ENCODE results near the gene DMXL1. TPM values are rescaled to one million over a fixed set of nuclear protein-coding genes. Genes with fewer than 3 reads are reported as not detected.

Gene DMXL1
- total RNA-seq, 1 donor from 2014 or later, result 56.5 TPM

DNA sequence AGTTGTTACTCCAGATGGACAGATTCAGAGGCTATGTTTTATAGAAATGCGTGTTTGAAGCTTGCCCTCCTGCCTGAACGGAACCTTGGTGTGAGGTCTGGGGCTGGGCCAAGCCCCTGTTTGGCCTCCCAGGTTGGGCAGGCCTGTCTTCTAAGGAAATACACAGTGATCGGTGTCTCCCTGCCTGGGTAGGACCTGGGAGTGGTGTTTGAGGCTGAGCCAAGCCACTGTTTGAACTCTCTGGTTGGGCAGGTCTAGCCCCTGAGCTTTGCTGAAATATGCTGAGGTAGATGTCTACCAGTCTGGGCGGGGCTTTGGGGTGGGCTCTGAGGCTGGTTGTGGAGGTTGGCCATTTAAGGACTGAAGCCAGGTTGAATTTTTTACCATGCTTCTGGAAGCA, 90.5 kb downstream of the DMXL1 start:
- intact Hi-C loops (cut with DNase I), result no loop called here
- peaks cover 0 to 9% of the 10 kb centered on the region in 2 donors for H3K36me3 ChIP-seq
- no peak overlapping the region for H3K27ac ChIP-seq
- TF ChIP-seq POLR2A (IDR thresholded peaks at IDR 0.05), result no peak
- no peak for TF ChIP-seq POLR2AphosphoS5 (IDR thresholded peaks at IDR 0.05; ENCODE audit: insufficient read depth in 1 of 2, low read depth in 1 of 2)
- TF ChIP-seq, protein P1, sequence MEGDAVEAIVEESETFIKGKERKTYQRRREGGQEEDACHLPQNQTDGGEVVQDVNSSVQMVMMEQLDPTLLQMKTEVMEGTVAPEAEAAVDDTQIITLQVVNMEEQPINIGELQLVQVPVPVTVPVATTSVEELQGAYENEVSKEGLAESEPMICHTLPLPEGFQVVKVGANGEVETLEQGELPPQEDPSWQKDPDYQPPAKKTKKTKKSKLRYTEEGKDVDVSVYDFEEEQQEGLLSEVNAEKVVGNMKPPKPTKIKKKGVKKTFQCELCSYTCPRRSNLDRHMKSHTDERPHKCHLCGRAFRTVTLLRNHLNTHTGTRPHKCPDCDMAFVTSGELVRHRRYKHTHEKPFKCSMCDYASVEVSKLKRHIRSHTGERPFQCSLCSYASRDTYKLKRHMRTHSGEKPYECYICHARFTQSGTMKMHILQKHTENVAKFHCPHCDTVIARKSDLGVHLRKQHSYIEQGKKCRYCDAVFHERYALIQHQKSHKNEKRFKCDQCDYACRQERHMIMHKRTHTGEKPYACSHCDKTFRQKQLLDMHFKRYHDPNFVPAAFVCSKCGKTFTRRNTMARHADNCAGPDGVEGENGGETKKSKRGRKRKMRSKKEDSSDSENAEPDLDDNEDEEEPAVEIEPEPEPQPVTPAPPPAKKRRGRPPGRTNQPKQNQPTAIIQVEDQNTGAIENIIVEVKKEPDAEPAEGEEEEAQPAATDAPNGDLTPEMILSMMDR (IDR thresholded peaks at IDR 0.05), result no peak
- H3K4me1 ChIP-seq, result no peaks in the 10 kb centered on the region
- no peaks in the 10 kb centered on the region for H3K9me3 ChIP-seq
- no peak overlapping the region for H3K4me3 ChIP-seq
- H3K27me3 ChIP-seq, result no peaks in the 10 kb centered on the region
- no peak for DNase-seq (ENCODE audit: extremely low spot score in 2 of 2)

DNA sequence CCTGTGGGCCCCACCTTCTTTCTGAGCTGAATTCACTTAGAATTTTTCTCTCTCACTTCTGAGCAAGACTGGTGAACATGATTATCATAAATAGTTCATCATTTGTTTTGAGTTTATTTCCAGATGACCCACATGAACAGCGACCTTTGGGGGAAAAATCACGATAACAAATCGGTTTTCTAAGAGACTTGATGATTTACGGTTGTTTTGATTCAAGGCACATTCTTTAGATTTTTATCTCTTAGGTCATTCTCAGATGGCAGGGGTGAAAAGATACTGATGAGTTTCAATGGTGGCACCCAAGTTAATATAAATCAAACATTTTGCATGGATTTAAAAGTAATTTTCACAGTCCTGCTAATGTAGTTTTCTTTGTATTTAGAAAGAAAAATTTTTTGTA, 95.1 kb downstream of the DMXL1 start:
- H3K36me3 ChIP-seq, result peaks cover 0 to 9% of the 10 kb centered on the region in 2 donors
- intact Hi-C loops (cut with DNase I), result no loop called here
- no peaks in the 10 kb centered on the region for H3K9me3 ChIP-seq
- H3K4me1 ChIP-seq, result no peaks in the 10 kb centered on the region
- H3K4me3 ChIP-seq, result no peak overlapping the region
- DNase-seq (ENCODE audit: extremely low spot score in 2 of 2), result no peak
- H3K27ac ChIP-seq, result no peak overlapping the region
- H3K27me3 ChIP-seq, result no peaks in the 10 kb centered on the region
- TF ChIP-seq, protein P1 (IDR thresholded peaks at IDR 0.05), result no peak
- TF ChIP-seq POLR2A (IDR thresholded peaks at IDR 0.05) (no peak), POLR2AphosphoS5 (IDR thresholded peaks at IDR 0.05; ENCODE audit: insufficient read depth in 1 of 2, low read depth in 1 of 2) (no peak)

DNA sequence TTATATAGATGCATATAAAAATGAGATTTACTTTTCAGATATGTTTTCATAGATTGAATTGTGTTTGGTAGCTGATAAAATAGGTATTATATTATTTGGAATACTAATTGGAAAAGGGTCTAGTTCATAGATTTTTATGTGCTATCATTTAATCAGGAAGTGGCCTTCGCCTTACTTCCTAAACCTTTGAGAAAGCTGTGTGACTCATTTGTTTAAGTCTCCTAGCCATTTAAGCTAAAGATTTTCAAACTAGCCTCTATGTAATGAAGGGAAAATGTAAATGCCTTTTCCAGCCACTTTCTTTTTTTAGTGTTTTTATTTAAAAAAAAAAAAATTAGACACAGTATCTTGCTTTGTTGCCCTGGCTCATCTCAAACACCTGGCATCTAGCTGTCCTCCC, 97.5 kb downstream of the DMXL1 start:
- Histone ChIP-seq H3K27ac (no peak overlapping the region), H3K36me3 (peaks cover 0 to 9% of the 10 kb centered on the region in 2 donors), H3K9me3 (no peaks in the 10 kb centered on the region), H3K4me3 (no peak overlapping the region), H3K27me3 (no peaks in the 10 kb centered on the region), H3K4me1 (no peaks in the 10 kb centered on the region)
- intact Hi-C loops (cut with DNase I), result no loop called here
- TF ChIP-seq POLR2AphosphoS5 (IDR thresholded peaks at IDR 0.05; ENCODE audit: insufficient read depth in 1 of 2, low read depth in 1 of 2), result no peak
- TF ChIP-seq, protein P1 (IDR thresholded peaks at IDR 0.05), result no peak
- no peak for DNase-seq (ENCODE audit: extremely low spot score in 2 of 2)

DNA sequence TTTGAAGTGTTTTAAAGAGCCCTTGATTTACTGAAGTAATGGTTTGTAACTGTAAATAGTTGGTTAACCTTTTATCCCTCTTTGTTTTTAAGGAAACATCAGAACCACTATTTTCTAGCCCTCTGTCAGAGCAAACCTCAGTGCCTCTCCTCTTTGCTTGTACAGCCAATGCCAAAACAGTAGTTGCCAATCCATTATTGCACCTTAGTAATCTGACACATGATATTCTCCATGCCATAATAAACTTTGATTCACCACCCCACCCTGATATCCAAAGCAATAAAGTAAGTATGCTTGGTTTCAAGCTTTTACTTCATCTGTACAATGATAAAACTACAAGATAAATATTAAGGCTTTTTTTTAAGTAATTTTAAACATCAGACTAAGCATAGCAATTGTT, 100.8 kb downstream of the DMXL1 start:
- Histone ChIP-seq H3K27ac (no peak overlapping the region), H3K36me3 (no peaks in the 10 kb centered on the region), H3K27me3 (no peaks in the 10 kb centered on the region), H3K4me3 (no peak overlapping the region), H3K9me3 (no peaks in the 10 kb centered on the region), H3K4me1 (no peaks in the 10 kb centered on the region)
- no peak for TF ChIP-seq POLR2A (IDR thresholded peaks at IDR 0.05)
- TF ChIP-seq, protein P1 (IDR thresholded peaks at IDR 0.05), result no peak
- TF ChIP-seq POLR2AphosphoS5 (IDR thresholded peaks at IDR 0.05; ENCODE audit: insufficient read depth in 1 of 2, low read depth in 1 of 2), result no peak
- no peak for DNase-seq (ENCODE audit: extremely low spot score in 2 of 2)
- intact Hi-C loops (cut with DNase I), result no loop called here

DNA sequence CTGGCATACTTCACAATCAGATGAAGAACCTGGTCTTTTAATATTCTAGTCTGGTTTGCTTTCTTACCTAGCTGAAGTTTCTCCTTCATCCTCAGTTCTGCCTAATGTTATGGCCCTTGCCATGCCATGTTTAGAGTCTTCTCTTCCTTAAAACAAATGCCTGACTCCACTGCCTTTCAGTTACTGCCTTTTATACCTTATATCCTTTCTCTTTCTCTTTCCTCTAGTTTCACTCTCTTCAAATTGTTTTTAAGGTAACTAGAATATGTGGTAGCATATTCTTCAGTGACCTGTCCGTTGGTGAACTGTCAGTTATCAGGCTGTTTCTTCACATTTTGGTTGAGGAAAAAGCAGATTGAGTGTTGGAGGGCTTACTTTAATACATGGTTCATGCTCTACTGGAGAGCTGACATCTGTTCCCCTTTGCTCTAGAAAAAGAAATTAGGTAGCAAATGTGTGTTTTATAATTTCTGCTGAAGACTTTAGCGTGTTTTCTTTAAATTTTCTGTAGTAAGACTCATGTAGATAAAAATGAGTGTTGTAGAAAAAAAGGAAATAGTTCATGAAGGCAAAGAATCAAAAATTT, 103.8 kb downstream of the DMXL1 start:
- H3K4me1 ChIP-seq, result no peaks in the 10 kb centered on the region
- H3K27ac ChIP-seq, result no peak overlapping the region
- no peak overlapping the region for H3K4me3 ChIP-seq
- no peaks in the 10 kb centered on the region for H3K9me3 ChIP-seq
- intact Hi-C loops (cut with DNase I), result no loop called here
- TF ChIP-seq POLR2AphosphoS5 (IDR thresholded peaks at IDR 0.05; ENCODE audit: insufficient read depth in 1 of 2, low read depth in 1 of 2) (no peak), POLR2A (IDR thresholded peaks at IDR 0.05) (no peak)
- TF ChIP-seq, protein P1 (IDR thresholded peaks at IDR 0.05), result no peak
- peaks cover 0 to 9% of the 10 kb centered on the region in 2 donors for H3K36me3 ChIP-seq
- no peak for DNase-seq (ENCODE audit: extremely low spot score in 2 of 2)
- H3K27me3 ChIP-seq, result no peaks in the 10 kb centered on the region

Measured in vagina (tissue), 2 donors.